GM03348 (cell line): ENCODE results near the gene CDCA7L.
"Not testable (repeated sequence)": the region's sequence is repeated elsewhere in the genome, so short reads cannot be mapped to it uniquely, and the experiment has no call there.

ENCODE experiments used
- DNase-seq: peaks from one replicate; pipeline ENCODE4 v3.0.0; 2012; ENCODE audit warnings: low spot score

CDCA7L gene

DNA sequence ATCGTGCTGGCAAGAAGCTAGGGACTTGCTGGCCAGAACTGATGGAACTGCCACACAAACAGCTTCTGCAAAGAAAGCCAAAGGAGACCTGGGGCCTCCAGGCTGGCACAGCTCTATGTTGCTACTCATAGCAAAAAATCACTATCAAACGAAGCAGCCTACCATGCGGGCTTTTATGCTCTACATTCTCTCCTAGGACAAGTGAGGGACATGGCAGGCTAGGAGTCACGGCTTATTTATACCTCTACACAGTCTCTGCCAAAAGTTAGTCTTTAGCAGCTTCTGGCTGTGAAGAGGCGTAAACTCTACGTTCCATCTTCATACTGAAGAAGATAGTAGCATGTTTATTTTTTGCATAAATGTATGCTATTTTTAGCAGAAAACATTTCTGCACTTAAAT lies 35.4 kb downstream of the CDCA7L start:
- DNase-seq, result no peak

DNA sequence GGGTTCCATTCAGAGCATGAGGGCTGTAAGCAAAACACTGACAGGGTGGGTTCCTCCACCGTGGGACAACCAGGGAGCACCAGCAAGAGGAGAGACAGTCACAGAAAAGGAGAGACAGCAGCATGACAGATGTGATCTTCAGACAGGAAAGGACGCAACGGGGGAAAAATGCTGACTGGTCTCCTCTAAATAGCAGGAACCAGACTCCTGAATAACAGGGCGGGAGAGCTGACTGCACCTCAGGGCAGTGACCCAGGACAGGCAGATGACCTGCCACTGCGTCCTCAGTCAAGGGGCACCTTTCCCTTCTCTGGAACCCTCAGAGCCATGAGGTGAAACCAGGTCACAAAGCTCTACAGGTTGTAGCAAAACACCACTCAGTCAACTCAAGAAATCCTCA lies 37.0 kb downstream of the CDCA7L start:
- DNase-seq, result no peak

DNA sequence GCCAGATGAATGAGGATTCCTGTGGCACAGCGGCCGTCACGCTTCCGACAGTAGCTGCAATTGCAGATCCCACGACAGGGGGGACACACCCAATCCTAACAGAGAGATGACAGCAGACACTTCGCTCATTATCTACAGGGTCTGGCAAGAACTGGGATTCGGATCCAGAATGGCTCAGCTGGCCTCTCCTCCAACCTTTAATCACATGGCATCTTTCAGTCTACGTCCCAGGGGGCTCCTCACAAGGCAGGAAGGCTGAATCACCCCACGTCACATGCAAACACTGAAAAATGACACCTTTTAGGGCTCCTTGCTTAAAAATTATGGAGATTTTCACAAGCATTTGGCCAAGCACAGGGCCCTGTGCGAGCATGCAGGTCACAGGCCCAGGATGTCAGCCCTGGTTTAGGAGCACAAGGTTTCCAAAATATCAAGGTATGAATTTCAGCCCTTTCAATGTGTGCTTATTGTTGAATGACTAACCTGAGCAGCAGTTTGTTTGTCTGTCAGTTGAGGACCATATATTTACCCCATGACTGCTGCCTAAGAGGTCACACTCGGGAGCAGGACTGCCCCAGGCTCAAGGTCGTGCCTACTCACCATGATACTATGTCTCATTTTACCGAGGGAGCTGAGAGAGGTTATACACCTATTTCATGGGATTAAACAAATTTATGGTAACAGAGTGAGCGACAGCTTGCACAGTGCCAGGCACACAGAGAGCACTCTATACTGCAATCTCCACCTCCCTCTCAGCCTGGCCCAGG lies 42.5 kb downstream of the CDCA7L start:
- DNase-seq, result no peak

DNA sequence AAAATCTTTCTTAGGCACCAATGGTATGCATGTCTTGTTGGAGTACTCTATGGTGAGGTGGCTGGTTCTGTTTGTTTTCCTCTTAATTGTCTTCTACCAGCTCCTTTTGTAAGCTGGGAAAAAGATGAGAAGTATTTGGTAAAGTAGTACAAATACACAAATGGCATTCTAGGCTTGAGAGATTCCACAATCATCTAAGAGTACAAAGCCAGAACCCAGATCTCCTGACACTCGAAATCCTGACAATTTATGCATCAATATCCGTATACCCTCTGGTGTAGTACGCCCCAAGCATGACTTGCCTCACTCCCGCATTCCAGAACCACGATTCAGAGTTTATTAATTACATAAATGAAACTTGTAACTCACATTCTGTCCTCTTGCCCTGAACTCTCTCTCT lies 43.5 kb downstream of the CDCA7L start:
- peak; percentile 33 for DNase-seq

DNA sequence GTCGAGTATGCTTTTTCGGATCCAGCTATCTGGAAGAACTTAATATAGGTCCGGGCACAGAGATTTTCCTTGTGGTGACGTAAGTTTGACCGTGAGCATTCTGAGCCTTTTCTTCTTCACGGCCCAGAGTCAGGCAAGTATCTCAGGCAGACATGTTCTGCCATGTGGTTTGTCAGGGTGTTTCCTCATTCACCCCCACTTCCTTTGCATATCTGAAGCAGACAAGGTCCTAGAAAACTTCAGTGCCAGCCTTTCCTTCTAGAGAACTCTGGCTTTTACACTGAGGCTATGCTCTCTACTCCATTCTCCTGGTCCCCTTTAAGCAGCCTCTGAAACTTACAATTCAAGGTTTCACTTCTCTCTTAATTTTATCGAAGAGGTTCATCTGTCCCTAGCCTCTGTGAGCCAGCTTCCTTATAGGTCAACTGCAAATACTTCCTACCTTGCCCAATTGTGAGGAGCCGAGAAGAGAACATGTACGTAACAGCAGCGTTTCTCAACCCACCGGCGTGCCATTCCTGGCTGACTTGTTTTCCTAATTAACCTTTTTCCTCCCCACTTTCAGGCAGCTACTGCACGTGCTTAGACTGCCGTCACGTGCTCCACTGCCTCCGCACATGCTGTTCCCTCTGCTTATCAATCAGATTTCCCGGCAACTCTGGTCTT lies 47.3 kb downstream of the CDCA7L start:
- DNase-seq, result no peak

DNA sequence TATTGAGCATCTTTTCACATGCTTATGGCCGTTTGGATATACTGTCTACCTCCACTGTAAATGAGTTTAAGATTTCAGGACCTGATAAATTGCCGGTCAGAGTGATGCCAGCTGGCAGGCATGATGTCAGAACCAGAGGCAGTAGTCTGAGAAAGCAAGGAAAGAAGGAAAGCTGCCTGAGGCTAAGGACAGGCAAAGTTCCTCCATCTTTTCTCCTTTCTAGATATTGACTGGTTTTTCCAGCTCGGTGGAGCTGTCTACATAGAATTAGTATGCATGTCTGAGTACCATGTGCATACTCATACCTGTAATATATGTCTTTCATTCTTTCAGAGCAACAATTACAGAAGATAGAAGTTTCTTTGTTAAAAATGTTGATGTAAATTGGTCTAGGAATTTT lies 52.3 kb downstream of the CDCA7L start:
- no peak for DNase-seq

DNA sequence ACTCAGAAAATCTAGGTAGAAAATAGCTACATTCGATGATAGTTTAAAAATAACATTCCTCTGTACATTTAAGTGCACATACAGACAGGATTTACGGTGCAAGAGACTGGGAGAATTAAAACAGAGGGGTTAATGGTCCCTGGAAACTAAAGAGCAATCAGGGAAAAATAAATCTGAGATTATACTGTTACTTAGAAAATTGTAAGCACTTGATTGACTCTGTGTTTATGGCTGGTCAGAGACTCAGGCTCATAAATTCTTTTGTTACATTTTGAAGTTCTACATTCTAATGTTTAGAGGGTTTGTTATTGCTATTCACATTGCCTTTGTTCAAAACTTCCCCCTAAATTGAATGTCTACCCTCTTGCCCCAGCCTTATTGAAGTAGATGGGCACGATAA lies 54.4 kb downstream of the CDCA7L start:
- no peak for DNase-seq

DNA sequence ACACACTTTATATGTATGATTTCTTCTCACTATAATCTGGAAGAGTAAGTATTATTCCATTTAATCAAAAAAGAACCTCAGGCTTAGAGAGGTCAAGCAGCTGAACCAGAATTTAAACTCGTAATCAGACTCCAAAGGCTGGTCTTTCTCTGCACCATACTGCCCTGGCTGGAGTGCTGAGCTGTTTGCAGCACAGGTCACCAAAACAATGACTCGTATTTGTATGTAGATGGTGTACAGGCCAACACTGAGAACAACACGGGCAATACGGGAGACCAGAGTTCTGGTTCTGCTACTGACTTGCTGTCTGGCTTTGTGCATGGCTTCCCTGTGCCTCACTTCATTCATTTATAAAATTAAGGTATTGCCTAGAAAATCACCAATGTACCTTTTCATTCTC lies 57.9 kb downstream of the CDCA7L start:
- no peak for DNase-seq

DNA sequence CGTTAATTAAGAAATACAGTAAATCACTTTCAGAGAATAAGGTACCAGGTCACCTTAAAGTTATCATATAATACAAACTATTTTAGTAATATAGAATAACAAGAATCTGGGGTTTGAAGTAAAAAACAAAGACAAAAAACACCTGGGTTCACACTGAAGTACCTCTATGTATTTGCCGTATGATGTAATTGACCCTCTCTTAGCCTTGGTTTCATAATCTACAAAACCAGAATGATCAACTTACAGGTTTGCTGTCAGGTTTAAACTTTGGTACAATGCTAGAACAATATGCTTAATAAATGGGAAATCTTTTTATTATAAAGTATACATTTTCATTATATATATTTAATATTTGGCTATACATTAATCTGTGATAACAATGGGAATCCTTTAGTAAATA lies 58.3 kb downstream of the CDCA7L start:
- DNase-seq, result no peak

DNA sequence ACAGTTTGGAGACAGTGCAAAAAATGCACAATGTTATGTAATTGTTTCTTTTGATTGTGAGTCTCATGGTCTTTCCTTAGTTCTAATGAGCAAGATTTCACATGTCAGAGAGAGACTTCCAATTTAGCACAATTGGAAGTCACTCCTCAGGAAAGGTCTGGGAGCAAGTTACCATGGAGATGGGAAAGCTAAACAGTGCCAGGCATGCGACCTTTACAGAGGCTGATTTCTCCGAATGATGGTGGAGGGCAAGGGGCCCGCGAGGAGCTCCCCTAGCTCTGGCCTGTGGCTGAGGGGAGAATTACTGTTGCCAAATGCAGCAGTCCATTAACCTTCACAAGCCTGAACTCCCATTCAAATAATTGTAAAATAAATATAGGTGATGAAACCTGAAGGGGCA lies 59.3 kb downstream of the CDCA7L start:
- no peak for DNase-seq

DNA sequence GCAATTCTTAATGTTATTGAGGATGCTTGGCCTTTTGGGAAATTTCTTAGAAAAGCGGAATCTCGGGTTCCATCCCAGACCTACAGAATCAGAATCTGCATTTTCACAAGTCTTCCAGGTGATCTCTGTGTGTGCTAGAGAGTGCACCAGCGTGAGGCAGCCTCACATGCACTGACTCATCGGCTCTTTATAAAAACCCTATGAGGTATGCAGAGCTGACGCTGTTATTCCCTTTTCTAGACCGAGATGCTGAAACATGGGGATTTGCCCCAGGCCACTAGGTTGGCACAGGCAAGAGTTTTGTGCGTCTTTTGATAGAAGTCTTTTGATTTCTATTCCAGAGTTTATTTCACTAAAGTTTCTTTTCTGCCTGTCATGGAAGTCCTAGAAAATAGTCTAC lies 61.2 kb downstream of the CDCA7L start:
- no peak for DNase-seq

DNA sequence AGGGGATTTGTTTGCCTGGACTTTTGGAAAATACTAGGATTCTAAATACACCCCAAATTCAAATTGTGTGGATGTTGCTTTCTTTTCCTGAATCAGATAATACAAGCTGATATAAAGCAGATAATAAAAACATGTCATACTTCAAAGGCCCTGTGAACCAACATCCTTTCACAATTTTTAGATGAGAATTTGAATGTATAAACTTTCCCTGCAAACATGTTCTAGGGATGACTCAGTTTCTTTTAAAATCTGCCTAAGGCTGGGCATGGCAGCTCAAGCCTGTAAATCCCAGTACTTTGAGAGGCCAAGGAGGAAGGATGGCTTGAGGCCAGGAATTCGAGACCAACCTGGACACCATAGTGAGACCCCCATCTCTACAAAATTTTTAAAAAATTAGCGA lies 62.2 kb downstream of the CDCA7L start:
- DNase-seq, result not testable (repeated sequence)

DNA sequence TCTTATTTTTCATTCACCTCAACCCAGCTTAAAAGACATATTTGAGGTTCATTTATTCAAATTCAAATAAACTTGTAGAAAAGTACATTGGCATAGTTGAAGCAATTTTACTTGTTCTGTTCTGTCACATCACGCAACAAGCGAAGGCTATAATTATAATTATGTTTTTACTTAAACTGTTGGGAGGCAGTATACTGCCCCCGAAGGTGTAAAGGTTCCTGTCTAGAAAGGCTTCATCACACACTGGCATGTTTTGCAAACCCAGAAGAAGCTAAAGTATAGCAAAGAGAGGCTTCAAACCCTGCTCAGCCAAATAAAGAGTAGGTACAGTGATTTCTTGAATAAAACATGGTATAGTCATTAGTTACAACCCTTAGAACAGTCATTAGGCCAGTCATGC lies 62.6 kb downstream of the CDCA7L start:
- DNase-seq, result no peak

DNA sequence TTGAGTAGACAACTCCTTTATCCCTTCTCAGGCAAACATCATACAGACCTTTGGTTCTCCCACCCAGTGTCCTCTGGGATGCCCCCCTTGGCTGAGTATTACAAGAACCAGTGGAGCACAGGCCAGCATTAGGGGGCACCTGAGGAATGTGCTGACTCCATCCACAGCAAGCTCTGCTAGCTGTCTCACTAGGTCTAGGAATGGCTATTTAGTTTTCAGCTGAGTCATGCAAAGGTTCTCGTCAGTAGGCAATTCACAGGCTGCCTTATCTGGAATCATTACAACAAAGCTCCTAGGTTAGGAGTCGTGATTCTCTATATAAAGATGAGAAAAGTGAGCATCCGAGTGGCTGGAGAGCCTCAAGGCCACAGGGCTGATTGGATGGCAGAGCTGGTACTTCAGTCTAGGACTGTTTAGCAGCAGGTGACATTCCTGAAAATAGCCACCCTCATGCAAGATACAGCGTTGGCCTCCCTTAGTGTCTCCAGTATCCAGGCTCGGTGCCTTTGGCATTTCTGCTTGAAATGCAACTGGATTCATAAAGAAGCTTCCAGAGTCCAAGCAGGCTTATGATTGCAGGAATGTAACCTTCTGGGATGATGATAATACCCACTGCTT lies 75.8 kb downstream of the CDCA7L start:
- peak; percentile 6 for DNase-seq

DNA sequence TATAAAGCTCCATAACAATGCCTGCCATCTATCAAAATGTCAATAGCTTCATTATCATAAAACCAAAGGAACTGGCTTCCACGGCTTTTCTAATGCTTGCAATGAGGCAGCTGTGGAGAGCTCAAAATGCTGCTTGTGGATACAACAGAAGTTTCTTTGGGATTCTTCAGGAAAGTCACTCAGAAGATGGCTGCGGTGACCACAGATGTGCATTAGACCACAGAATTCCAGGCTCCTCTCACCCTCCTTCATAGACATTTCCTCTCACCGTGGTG lies 77.2 kb downstream of the CDCA7L start:
- no peak for DNase-seq

DNA sequence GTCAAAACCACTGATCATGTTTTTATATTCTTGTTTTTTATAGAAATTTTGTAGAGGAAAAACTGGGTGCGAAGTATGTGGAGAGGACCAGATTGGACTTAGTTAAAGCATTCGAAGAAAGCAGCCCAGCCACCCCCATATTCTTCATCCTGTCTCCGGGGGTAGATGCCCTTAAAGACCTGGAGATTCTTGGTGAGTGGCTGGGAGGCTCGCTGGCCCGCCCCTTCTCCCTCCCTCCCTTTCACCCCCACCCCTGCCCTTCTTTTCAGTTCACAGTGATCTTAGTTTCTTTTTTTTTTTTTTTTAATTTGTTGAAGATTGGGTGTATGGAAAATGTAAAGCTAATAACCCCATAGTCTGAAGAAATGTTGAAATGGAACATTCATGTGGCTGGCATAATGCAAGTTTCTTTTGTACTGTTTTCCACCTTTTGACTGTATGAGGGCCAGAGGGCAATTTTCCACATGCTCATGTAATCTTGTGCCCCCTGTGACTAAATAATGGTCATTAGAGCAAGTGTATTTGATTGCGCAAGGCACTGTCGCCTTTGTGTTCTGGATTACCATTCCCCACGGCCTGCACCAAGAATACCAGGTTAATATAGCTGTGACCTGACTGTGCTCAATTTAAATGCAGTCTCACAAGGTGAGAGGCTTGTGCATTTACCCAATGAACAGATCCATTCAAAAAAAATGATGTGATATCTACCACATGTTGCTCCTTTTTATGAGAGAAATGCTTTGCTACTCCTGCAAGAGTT lies 77.7 kb downstream of the CDCA7L start:
- no peak for DNase-seq

DNA sequence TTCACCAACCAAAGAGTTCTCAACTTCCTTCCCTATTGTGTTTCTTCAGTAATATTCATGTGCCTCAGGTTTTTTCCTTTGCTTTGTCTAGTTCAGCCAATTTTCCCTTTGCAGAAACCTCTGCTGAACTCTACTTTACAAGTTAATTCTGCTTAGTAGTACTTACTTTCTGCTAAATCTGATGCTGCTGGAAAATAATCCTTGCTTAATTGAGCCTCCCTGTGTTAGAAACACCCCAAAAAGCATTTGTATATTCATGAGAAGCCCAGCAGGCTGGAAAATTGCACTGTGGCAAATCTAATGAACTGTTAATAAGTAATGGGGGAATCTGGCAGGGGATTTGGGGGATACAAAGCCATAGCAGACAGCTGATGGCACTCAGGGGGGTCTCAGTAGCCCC lies 78.5 kb downstream of the CDCA7L start:
- no peak for DNase-seq

DNA sequence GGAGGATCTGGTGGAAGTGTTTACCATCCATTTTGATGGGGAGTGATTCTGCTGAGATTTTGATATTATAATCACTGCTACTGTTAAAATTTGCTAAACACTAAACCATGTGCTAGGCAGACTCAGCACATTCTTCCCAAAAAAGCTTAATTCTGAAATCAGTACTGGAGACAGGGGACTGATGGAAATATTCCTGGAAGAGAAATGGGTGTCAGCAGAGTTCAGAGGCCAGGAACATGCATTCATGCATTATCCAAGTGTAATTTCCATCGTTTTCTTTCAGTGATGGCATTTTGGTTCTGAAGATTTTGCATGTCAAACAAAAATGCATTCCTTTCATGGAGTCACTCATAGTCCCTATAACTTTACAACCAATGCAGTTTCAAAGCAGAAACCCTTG lies 79.0 kb downstream of the CDCA7L start:
- no peak for DNase-seq

DNA sequence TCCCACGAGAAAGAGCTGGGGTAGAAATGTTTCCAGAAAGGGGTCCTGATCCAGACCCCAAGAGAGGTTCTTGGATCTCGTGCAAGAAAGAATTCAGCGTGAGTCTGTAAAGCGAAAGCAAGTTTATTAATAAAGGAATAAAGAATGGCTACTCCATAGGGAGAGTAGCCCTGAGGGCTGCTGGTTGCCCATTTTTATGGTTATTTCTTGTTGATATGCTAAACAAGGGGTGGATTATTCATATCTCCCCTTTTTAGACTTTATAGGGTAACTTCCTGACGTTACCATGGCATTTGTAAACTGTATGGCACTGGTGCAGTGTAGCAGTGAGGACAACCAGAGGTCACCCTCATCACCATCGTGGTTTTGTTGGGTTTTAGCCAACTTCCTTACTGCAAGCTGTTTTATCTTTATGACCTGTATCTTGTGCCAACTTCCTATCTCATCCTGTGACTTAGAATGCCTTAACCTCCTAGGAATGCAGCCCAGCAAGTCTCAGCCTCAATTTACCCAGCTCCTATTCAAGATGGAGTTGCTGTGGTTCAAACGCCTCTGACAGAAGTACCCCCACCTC lies 80.0 kb downstream of the CDCA7L start:
- DNase-seq, result not testable (repeated sequence)

DNA sequence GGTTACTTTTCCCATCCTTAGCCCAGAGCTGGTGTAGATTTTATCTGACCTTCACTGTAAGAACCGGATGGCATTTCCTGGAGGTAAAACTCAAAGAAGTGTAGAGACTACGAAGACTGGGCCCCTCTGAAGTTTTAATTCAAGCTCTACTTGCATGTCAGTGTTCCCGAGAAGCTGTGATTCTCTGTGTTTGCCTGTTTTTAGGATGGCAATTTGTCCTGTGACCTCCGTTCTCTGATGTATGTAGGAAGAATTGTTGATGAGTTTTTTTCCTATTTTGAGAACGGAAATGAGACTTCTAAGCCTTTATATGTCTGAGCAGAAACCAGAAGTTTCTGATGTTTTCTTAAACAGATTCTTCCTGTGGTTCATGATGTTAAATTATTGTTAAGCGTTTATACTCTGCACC lies 94.1 kb downstream of the CDCA7L start:
- DNase-seq, result no peak
